A549 (cell line): Measurements from ENCODE around the gene C19orf47.

Experiments used
- CEBPB ChIP-seq, 2 experiments: fragments of >200 bp in 1 of 2; sonication (Bioruptor Twin) in 1 of 2; formaldehyde crosslinking in 1 of 2; IDR thresholded peaks; 2 replicates each; pipeline ENCODE4 v1.6.1; 2012 to 2016
- CTCF ChIP-seq: fragments of >200 bp; sonication (Bioruptor Twin); formaldehyde crosslinking; IDR thresholded peaks from 3 replicates; pipeline ENCODE4 v1.5.1; 2016
- HES2 ChIP-seq: fragments of >200 bp; sonication (Bioruptor Twin); formaldehyde crosslinking; IDR thresholded peaks from 2 replicates; pipeline ENCODE4 v1.6.1; 2016
- PHF8 ChIP-seq: fragments of 200-600 bp; sonication (generic); IDR thresholded peaks from 2 replicates; pipeline ENCODE4 v1.6.1; 2016; ENCODE audit warnings: low read depth, mild to moderate bottlenecking, antibody characterized with exemption, moderate library complexity, borderline replicate concordance
- RAD21 ChIP-seq, 2 experiments: fragments of >200 bp in 1 of 2; sonication (Bioruptor Twin) in 1 of 2; formaldehyde crosslinking in 1 of 2; IDR thresholded peaks in 1 of 2; conservative IDR thresholded peaks in 1 of 2; 2 replicates in 1 of 2; 3 replicates in 1 of 2; pipeline ENCODE4 v1.6.1; 2012 to 2018; ENCODE audit warnings: inconsistent platforms in 1 of 2
- REST ChIP-seq: fragments of 200-600 bp; sonication (generic); IDR thresholded peaks from 2 replicates; pipeline ENCODE4 v1.6.1; 2016; ENCODE audit warnings: antibody characterized with exemption, mild to moderate bottlenecking, moderate library complexity
- SMC3 ChIP-seq: fragments of >200 bp; sonication (Bioruptor Twin); formaldehyde crosslinking; IDR thresholded peaks from 3 replicates; pipeline ENCODE4 v1.6.1; 2018; ENCODE audit warnings: inconsistent platforms

- no peak for TF ChIP-seq CTCF
- no peak for TF ChIP-seq HES2
- TF ChIP-seq SMC3: no peak
- no peak for TF ChIP-seq RAD21 (conservative IDR thresholded peaks at IDR 0.05 in 1 of 2, IDR thresholded peaks at IDR 0.05 in 1 of 2)
- no peak for TF ChIP-seq CEBPB (IDR thresholded peaks at IDR 0.05)
- no peak for TF ChIP-seq PHF8
- no peak for TF ChIP-seq REST
Measured at GRCh38 chr19:40332669-40333068, 15.5 kb downstream of the C19orf47 start.
